Measurements from ENCODE around the gene SIX6. TPM values are rescaled to one million over a fixed set of nuclear protein-coding genes. Genes with fewer than 3 reads are reported as not detected.
A peak's percentile ranks its signal among the peaks of the same experiment; 100 is the strongest.

Gene SIX6
- total and polyA plus RNA-seq, 2 of the 13 experiments (the other 11 are each of a cell fraction or from before 2014, with no cell fraction given): not detected

DNA sequence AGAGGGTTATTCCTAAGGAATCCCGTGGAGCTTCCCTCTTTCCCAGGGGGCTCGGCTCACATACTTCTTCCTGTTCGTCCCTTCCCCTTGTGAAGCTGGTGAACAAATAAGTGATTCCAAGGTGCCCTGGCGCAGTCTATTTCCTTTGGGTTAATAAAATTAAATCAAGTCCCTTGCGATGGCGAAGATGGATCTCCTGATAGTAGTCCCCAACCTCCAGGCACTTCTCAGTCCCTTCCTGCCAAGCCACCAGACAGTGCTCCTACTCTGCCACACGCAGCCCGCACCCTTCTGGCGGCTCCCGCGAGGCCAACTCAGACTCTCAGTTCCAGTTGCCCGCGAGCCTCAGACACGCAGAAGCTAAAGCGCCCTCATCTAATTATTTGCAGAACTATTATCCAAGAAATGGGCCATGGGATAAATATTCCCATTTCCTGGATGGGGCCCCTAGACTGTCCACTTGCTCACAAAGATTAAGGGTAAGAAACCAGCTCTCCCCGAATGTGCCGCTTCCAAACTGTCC, 2.4 kb upstream of the SIX6 start:
- H3K9ac ChIP-seq (ENCODE audit: insufficient read depth, low read depth, low read length): no peak overlapping the region
- BruUV-seq (replicated peaks): no TSS peak
- no peak overlapping the region for H3K4me3 ChIP-seq (replicated peaks in 1 of 3; ENCODE audit: insufficient read depth in 1 of 3, low read depth in 2 of 3, low read length in 3 of 3)
- POLR2A ChIA-PET: no interaction called here
- FAIRE-seq (no peak), DNase-seq (ENCODE audit: low spot score) (no peak), ATAC-seq (peak; percentile 29; the same call in 2 of the 3 replicates)
- 61% methylated on average over 9 of the region's 17 CpGs for WGBS (ENCODE audit: low lambda C conversion rate)
- no peak overlapping the region for H3K4me2 ChIP-seq (ENCODE audit: low read depth, low read length)
- no peaks in the 10 kb centered on the region for H3K36me3 ChIP-seq (replicated peaks in 1 of 2; ENCODE audit: control insufficient read depth in 1 of 2, insufficient read depth in 2 of 2, low read length in 2 of 2)
- H2AFZ ChIP-seq (ENCODE audit: low read length): no peak overlapping the region
- CTCF ChIA-PET (ENCODE audit: low intra/inter-chr PET ratio, low total read pairs): no interaction called here
- in situ Hi-C loops (cut with HindIII; ENCODE audit: extremely low pct_ligation_motif_present, low pct_unique_long_range_greater_than_20kb): no loop called here
- no peaks in the 10 kb centered on the region for H3K79me2 ChIP-seq (ENCODE audit: insufficient read depth, low read length)
- no peaks in the 10 kb centered on the region for H3K4me1 ChIP-seq (ENCODE audit: insufficient read depth, low read length)
- intact Hi-C loops (cut with micrococcal nuclease; ENCODE audit: unreplicated experiment): no loop called here
- no peak overlapping the region for H3K27ac ChIP-seq (ENCODE audit: extremely low read length, insufficient read depth, low read length)
- peaks cover 0 to 43% of the 10 kb centered on the region in 2 experiments; a peak in 3 of 5 replicates for H3K27me3 ChIP-seq (ENCODE audit: control insufficient read depth in 1 of 2, insufficient read depth in 2 of 2, low read length in 2 of 2)
- no peaks in the 10 kb centered on the region for H4K20me1 ChIP-seq (ENCODE audit: insufficient read depth, low read length)
- H3K9me3 ChIP-seq (ENCODE audit: low read length): no peaks in the 10 kb centered on the region
- TF ChIP-seq DZIP1 (CRISPR knock-in tag; IDR thresholded peaks at IDR 0.05) (no peak), ZNF703 (CRISPR knock-in tag; IDR thresholded peaks at IDR 0.05; ENCODE audit: borderline replicate concordance) (no peak), ZNF782 (CRISPR knock-in tag; IDR thresholded peaks at IDR 0.05; ENCODE audit: borderline replicate concordance) (no peak), PAXIP1 (CRISPR knock-in tag; conservative IDR thresholded peaks at IDR 0.05) (no peak), ZEB1 (IDR thresholded peaks at IDR 0.05; ENCODE audit: insufficient replicate concordance, low read depth) (no peak), ZNF776 (CRISPR knock-in tag; IDR thresholded peaks at IDR 0.05) (no peak), BRF2 (CRISPR knock-in tag; IDR thresholded peaks at IDR 0.05) (no peak), ZNF616 (CRISPR knock-in tag; IDR thresholded peaks at IDR 0.05; ENCODE audit: low read depth) (no peak), RFX1 (IDR thresholded peaks at IDR 0.05) (no peak)
- TF ChIP-seq, protein P1, sequence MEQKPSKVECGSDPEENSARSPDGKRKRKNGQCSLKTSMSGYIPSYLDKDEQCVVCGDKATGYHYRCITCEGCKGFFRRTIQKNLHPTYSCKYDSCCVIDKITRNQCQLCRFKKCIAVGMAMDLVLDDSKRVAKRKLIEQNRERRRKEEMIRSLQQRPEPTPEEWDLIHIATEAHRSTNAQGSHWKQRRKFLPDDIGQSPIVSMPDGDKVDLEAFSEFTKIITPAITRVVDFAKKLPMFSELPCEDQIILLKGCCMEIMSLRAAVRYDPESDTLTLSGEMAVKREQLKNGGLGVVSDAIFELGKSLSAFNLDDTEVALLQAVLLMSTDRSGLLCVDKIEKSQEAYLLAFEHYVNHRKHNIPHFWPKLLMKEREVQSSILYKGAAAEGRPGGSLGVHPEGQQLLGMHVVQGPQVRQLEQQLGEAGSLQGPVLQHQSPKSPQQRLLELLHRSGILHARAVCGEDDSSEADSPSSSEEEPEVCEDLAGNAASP (CRISPR knock-in tag; IDR thresholded peaks at IDR 0.05; ENCODE audit: borderline replicate concordance): no peak
- TF ChIP-seq, protein P2, sequence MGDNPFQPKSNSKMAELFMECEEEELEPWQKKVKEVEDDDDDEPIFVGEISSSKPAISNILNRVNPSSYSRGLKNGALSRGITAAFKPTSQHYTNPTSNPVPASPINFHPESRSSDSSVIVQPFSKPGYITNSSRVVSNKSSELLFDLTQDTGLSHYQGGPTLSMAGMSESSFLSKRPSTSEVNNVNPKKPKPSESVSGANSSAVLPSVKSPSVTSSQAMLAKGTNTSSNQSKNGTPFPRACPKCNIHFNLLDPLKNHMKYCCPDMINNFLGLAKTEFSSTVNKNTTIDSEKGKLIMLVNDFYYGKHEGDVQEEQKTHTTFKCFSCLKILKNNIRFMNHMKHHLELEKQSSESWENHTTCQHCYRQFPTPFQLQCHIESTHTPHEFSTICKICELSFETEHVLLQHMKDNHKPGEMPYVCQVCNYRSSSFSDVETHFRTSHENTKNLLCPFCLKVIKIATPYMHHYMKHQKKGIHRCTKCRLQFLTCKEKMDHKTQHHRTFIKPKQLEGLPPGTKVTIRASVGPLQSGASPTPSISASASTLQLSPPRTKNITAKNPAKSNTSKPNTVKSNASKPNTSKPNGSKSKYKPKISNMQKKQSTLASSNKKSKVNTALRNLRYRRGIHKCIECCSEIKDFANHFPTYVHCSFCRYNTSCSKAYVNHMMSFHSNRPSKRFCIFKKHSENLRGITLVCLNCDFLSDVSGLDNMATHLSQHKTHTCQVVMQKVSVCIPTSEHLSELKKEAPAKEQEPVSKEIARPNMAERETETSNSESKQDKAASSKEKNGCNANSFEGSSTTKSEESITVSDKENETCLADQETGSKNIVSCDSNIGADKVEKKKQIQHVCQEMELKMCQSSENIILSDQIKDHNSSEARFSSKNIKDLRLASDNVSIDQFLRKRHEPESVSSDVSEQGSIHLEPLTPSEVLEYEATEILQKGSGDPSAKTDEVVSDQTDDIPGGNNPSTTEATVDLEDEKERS (CRISPR knock-in tag; IDR thresholded peaks at IDR 0.05): no peak
